Activated effector memory CD4-positive, alpha-beta T cell treated with Interleukin-2 at 50 U/mL for 16 hours (primary cell): ENCODE data around the gene CRISPLD2.
A peak's percentile ranks its signal among the peaks of the same experiment; 100 is the strongest.
"Not testable (repeated sequence)": the region's sequence is repeated elsewhere in the genome, so short reads cannot be mapped to it uniquely, and the experiment has no call there.

Experiments
- DNase-seq: peaks from one replicate; pipeline ENCODE4 v3.0.0-alpha.2; 2020

The CRISPLD2 gene

DNA sequence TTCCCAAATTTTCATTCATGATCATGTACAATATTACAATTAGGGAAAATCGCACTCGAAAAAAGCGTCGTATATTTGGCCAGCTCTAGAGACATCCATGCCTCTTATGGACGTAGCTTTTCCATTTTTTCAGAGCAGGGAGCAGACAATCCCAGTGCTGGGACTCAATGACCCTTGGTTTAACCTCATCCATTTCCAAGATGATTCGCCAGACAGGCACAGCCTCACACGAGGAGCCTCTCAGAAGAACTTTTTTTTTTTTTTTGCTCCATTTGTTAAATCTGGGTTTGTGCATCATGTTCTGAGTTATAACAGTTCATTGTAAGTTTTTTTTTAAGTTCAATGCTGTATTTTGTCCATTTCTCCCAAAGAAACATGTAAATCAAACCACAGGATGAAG is 99.5 kb downstream of the CRISPLD2 start:
- no peak for DNase-seq

DNA sequence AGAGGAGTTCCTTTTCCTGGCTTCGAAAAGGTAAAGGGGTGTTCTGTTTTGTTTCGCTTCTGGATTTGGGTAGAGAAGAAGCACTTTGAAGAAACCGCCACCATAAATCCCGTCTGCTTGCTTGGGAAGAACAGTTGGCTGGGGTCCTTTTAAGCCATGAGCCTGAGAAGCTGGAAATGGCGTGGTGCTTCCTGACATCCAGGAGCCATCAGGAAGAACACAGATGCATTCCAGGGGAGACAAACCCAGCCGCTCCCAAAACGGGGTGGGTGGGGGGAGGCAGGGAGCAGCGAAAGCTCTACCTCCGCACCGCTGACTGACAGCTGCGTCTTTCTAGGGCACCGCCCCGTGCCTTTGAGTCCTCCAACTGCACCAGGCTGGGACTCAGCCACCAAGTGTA is 99.9 kb downstream of the CRISPLD2 start:
- no peak for DNase-seq

DNA sequence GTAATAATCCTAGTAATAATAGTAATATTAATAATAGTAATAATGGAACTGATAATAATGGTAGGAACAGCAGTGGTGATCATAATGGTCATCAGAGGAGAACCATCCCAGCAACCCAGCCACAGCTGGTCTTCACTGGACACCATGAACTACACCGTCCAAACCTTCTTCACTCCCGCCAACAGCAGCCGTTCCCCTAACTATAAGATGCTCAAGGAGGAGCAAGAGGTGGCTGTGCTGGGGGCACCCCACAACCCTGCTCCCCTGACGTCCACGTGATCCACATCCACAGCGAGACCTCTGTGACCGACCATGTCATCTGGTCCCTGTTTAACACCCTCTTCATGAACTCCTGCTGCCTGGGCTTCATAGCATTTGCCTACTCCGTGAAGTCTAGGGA is 100.5 kb downstream of the CRISPLD2 start:
- DNase-seq = no peak

- no peak for DNase-seq
These were observed 102.8 kb downstream of the CRISPLD2 start for GRCh38 chr16:84922351-84923120.

DNA sequence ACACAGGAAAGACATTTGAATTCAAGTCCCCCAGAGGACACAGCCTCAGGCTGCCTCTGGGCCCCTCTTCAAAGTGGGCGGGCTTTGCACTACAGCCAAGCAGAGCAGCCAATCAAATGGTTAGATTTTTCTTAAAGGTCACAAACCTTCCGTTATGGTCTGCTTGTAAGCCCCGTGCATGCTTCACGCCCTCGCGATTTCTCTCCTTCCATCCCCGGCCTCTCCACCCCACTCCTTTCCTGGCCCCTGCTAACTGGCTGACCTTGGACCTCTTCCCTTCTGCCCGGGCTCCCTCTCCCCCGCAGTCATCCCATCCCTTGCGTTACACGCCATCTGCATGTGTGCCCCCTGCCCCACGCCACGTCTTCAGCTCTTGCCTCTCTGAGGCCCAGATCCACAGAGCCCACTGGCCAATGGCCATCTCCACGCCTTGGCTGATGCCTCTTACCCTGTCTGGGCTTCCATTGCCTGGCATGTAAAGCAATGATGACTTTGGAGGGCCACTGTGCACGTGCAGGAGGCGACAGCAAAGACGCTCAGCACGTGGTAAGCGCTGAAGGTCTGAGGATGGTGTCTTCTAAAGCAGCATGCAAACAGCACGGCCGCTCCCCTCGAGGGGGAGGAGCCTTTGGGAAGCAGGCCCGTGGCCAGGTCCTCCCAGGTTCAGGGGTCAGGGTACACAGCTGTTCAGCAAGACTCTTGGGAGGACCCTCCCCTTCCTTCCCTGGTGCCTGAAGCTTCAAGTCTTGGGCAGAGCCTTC is 104.7 kb downstream of the CRISPLD2 start:
- DNase-seq = no peak

GRCh38 chr16:84925092-84925772 is 105.4 kb downstream of the CRISPLD2 start:
- peak; percentile 47 for DNase-seq

DNA sequence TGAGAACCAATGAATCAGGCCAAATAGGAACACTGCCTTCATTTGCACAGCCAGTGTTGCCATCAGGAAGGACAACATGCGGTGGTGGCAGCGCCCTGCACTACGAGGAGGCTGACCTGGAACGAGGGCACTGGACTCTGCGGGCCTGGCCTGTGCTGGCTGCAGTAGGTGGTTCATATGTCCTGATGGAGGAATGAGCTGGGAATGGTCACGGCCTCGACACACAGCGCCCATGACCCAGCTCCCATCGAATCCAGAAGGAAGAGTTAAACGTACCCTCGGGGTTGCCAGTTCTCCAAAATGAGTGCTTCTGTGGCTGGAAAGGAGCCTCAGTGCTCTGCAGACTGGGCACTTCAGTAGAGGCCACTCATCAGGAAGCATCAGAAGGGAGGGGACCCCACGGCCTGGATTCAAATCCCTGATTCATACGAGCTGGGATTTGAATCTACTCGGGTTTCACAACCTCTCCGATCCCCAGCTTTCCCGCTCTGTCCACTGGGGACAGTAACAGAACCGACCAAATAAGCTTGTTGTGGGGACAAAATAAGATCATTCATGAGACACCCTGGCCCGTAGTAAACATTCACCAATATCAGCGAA is 106.1 kb downstream of the CRISPLD2 start:
- DNase-seq = no peak

DNA sequence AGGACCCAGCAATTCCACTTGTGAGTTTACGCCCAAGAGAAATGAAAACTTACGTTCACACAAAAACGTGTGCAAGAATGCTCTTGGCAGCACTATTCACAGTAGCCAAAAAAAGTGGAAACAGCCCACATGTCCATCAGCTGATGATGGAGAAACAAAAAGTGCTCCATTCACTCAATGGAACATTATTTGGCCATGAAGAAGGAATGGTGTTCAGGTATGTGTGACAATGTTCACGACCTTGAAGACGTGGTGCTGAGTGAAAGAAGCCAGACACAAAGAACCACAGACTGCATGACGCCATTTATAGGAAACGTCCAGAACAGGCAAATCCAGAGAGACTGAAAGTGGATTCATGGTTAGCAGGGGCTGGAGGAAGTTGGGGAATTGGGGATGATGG is 106.7 kb downstream of the CRISPLD2 start:
- DNase-seq = no peak

- no peak for DNase-seq
These were observed 108.1 kb downstream of the CRISPLD2 start for GRCh38 chr16:84927621-84928591.

GRCh38 chr16:84928679-84929420 is 109.1 kb downstream of the CRISPLD2 start:
- no peak for DNase-seq

DNA sequence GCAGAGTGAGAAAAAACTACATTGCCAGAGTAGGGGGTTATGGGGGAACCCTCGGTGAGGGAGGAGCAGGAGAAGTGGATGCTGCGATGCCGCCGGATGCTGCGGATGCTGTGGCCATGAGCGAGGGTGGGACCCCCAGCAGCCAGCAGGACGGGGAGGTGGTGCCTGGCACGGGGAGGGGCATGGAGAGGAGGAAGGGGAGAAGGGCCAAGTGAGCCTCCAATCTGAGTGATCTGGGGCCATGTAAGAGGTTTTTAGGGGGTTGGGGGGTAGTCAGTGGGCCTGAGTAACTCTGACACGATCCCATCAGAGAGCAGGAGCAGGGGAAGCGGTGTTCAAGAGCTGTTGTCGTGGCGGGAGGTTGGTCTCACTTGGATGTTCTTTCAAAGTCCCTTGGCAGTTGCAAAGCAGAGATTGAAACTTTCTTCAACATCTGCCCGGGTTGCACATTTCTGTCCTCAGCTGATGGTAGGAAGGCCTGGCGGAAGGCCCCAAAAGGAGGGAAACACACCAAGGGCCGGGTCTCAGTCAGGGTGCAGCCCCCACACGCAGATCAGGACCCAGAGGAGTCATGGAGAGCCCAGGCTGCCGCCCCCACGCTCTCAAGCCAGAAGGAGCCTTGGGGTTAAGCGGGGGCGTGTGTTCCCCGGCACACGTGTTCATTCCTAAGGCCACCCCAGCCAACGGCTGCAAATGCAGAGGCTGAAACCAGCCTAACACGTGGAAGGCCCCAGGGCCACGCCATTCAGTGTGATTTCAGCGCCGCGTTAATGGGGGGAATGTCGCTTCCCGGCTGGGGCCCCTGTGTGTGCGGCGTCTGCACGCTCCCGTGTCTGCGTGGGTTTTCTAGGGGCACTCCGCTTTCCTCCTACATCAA is 109.9 kb downstream of the CRISPLD2 start:
- no peak for DNase-seq

DNA sequence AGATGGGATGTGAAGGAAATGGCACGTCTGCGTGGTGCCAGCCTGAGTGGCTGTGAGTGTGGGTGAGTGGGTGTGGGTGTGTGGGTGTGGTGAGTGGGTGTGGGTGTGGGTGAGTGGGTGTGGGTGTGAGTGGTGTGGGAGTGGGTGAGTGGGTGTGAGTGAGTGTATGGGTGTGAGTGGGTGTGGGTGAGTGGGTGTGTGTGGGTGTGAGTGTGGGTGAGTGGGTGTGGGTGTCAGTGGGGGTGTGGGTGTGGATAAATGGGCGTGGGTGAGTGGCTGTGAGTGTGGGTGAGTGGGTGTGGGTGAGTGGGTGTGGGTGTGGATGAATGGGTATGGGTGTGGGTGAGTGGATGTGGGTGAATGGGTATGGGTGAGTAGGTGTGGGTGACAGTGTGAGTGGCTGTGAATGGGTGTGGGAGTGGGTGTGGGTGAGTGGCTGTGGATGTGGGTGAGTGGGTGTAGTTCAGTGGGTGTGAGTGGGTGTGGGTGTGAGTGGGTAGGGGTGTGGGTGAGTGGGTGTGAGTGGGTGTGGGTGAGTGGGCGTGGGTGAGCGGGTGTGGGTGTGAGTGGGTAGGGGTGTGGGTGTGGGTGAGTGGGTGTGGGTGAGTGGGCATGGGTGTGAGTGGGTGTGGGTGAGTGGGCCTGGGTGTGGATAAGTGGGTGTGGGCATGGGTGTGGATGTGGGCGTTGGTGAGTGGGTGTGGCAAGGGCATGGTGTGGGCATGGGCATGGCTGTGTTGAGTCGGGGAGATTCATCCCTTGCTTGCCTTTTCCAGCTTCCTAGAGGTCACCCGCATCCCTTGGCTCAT is 110.7 kb downstream of the CRISPLD2 start:
- no peak for DNase-seq

- no peak for DNase-seq
These were observed 111.3 kb downstream of the CRISPLD2 start for GRCh38 chr16:84931107-84931494.

GRCh38 chr16:84931506-84931905 is 111.7 kb downstream of the CRISPLD2 start:
- DNase-seq = no peak

DNA sequence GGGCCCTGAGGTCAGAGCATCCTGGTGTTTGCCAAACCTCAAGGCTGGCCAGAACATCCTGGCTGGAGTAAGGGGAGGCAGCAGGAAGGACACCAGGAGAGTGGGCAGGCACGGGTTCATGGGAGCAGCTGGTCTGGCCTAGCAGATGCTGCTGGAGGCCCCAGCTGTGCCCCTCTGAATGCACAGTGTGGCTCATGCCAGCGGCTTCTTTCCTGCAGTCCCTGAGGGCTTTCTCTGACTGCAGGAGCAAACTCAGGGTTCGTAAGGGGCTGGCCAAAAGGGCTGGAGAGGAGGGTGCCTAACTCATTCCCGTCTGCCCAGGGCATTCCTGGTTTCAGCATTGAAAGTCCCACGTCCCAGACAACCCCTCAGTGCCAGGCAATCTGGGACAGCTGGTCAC is 112.9 kb downstream of the CRISPLD2 start:
- DNase-seq = no peak

- DNase-seq = no peak
These were observed 114.2 kb downstream of the CRISPLD2 start for GRCh38 chr16:84933774-84934631.

- no peak for DNase-seq
These were observed 117.6 kb downstream of the CRISPLD2 start for GRCh38 chr16:84937196-84938005.

GRCh38 chr16:84938616-84939015 is 118.8 kb downstream of the CRISPLD2 start:
- not testable (repeated sequence) for DNase-seq
